Bronchial epithelial cell (primary cell): ENCODE results near the gene FARP1. TPM values are rescaled to one million over a fixed set of nuclear protein-coding genes. Genes with fewer than 3 reads are reported as not detected.
A peak's percentile ranks its signal among the peaks of the same experiment; 100 is the strongest.

Experiments used
- DNase-seq: peaks from one replicate; pipeline ENCODE4 v3.0.0-alpha.2; 2010; ENCODE audit warnings: low read depth
- FAIRE-seq: peaks from 2 replicates; lab custom pipeline; 2011; peaks lifted over from hg19 to GRCh38; lab: Jason Lieb, UNC
- H3K27me3 ChIP-seq: 2 replicates; pipeline ENCODE4 v1.5.1; 2011; ENCODE audit warnings: low read length; ENCODE audit not compliant: control insufficient read depth, insufficient read depth
- H3K36me3 ChIP-seq: 2 replicates; pipeline ENCODE4 v1.5.1; 2011; ENCODE audit warnings: low read length; ENCODE audit not compliant: control insufficient read depth, insufficient read depth
- H3K4me3 ChIP-seq: 2 replicates; pipeline ENCODE4 v1.5.1; 2011; ENCODE audit warnings: mild to moderate bottlenecking, low read depth, low read length, control low read depth
- CTCF ChIP-seq: IDR thresholded peaks from 2 replicates; pipeline ENCODE4 v1.5.1; 2011; ENCODE audit warnings: mild to moderate bottlenecking, moderate library complexity, low read length, control low read depth, inconsistent platforms; ENCODE audit not compliant: insufficient read depth, severe bottlenecking
- total RNA-seq: library from RNA; depleted of rRNA; stranded (reverse); fragments of >200 nt; gene quantifications from 2 replicates; pipeline ENCODE4 v1.2.1, GENCODE V29; 2014

FARP1 gene
- total RNA-seq, 1 donor from 2014 or later: 11.1 TPM

GRCh38 chr13:98252931-98253470, 110.1 kb downstream of the FARP1 start:
- no peaks in the 10 kb centered on the region for H3K36me3 ChIP-seq
- no peaks in the 10 kb centered on the region for H3K27me3 ChIP-seq
- no peak overlapping the region for H3K4me3 ChIP-seq
- no peak for FAIRE-seq
- DNase-seq: peak; percentile 67
- TF ChIP-seq CTCF: no peak

GRCh38 chr13:98253526-98253925, 110.6 kb downstream of the FARP1 start:
- DNase-seq (no peak), FAIRE-seq (no peak)
- Histone ChIP-seq H3K4me3 (no peak overlapping the region), H3K27me3 (no peaks in the 10 kb centered on the region), H3K36me3 (no peaks in the 10 kb centered on the region)
- no peak for TF ChIP-seq CTCF

- H3K36me3 ChIP-seq: no peaks in the 10 kb centered on the region
- DNase-seq (no peak), FAIRE-seq (no peak)
- TF ChIP-seq CTCF: no peak
- H3K27me3 ChIP-seq: no peaks in the 10 kb centered on the region
- H3K4me3 ChIP-seq: no peak overlapping the region
Observed at GRCh38 chr13:98254513-98254912, 111.6 kb downstream of the FARP1 start.

- Histone ChIP-seq H3K4me3 (no peak overlapping the region), H3K27me3 (no peaks in the 10 kb centered on the region), H3K36me3 (no peaks in the 10 kb centered on the region)
- FAIRE-seq: no peak
- no peak for TF ChIP-seq CTCF
- no peak for DNase-seq
Observed at GRCh38 chr13:98258226-98258625, 115.3 kb downstream of the FARP1 start.

- TF ChIP-seq CTCF: no peak
- no peak overlapping the region for H3K4me3 ChIP-seq
- no peaks in the 10 kb centered on the region for H3K27me3 ChIP-seq
- no peak for DNase-seq
- no peaks in the 10 kb centered on the region for H3K36me3 ChIP-seq
- FAIRE-seq: no peak
Observed at GRCh38 chr13:98260357-98261164, 117.7 kb downstream of the FARP1 start.
